ENCODE data around the gene PPM1N. TPM values are rescaled to one million over a fixed set of nuclear protein-coding genes. Genes with fewer than 3 reads are reported as not detected.

PPM1N gene
- total and polyA plus RNA-seq, 2 of the 13 experiments (the other 11 are each of a cell fraction or from before 2014, with no cell fraction given) = 0.31 to 1.8 TPM

DNA sequence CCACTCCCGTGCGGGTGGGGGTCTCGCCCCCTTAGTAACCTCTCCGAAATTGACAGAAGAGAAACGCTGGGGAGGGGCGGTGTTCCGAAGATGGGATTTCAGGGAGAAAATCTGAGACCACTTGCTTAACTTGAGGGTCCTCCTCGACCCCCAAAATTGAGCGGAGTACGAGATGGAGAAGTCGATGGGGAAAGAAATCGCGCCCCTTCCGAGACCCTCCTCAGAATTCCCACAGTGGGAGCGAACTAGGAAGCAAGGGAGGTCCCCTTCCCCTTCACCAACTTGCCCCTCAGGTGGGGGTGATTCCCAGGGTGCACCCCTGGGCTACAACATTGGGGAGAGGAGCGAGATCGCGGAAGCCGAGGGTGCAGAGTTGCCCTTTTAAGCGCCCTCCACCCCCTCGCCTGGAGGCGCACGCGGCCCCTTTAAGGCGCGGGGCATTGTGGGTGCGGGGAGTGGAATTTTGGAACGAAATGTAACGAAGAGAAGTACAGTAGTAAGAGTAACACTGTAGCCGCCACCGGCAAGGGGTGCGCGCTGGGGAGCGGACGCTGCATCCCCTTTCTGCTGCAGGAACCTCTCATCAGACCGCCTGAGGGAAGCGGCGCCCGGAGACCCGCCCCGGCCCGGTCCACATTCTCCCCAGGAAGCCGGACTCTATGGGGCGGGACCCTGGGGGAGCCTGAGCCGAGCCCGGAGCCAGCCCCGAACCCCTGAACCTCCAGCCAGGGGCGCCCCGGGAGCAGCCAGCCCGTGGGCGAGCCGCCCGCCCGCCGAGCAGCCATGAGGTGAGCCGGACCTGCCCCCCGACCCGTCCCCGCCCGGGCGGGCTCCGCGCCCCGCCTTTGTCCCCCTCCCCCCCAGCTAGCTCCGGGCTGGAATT is 9.0 kb downstream of the PPM1N start, which contains the start of gene VASP (continued):
- TF ChIP-seq, protein P1, sequence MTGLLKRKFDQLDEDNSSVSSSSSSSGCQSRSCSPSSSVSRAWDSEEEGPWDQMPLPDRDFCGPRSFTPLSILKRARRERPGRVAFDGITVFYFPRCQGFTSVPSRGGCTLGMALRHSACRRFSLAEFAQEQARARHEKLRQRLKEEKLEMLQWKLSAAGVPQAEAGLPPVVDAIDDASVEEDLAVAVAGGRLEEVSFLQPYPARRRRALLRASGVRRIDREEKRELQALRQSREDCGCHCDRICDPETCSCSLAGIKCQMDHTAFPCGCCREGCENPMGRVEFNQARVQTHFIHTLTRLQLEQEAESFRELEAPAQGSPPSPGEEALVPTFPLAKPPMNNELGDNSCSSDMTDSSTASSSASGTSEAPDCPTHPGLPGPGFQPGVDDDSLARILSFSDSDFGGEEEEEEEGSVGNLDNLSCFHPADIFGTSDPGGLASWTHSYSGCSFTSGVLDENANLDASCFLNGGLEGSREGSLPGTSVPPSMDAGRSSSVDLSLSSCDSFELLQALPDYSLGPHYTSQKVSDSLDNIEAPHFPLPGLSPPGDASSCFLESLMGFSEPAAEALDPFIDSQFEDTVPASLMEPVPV (CRISPR knock-in tag; IDR thresholded peaks at IDR 0.05) = no peak
- TF ChIP-seq ZMAT3 (CRISPR knock-in tag; conservative IDR thresholded peaks at IDR 0.05) = peak; percentile 86
- TF ChIP-seq ZNF563 (CRISPR knock-in tag; IDR thresholded peaks at IDR 0.05) = no peak; the same call in 1 of the 2 replicates
- TF ChIP-seq PITX1 (CRISPR knock-in tag; IDR thresholded peaks at IDR 0.05) = peak; percentile 53; the same call in 1 of the 2 replicates
- TF ChIP-seq ZNF317 (CRISPR knock-in tag; IDR thresholded peaks at IDR 0.05) = no peak; the same call in 1 of the 2 replicates
- no peak for TF ChIP-seq ZNF782 (CRISPR knock-in tag; IDR thresholded peaks at IDR 0.05; ENCODE audit: borderline replicate concordance)
- peak; percentile 91 to 94 for TF ChIP-seq POLR2A (IDR thresholded peaks at IDR 0.05; ENCODE audit: insufficient read depth in 1 of 2, low read depth in 2 of 2, low read length in 2 of 2)
- TF ChIP-seq ZNF282 (IDR thresholded peaks at IDR 0.05; ENCODE audit: partially characterized antibody) = no peak
- 0 out of 2 replicates have a peak, but pooled peaks have one; percentile 10 for TF ChIP-seq RAD21 (CRISPR knock-in tag; IDR thresholded peaks at IDR 0.05)
- TF ChIP-seq, protein P2, sequence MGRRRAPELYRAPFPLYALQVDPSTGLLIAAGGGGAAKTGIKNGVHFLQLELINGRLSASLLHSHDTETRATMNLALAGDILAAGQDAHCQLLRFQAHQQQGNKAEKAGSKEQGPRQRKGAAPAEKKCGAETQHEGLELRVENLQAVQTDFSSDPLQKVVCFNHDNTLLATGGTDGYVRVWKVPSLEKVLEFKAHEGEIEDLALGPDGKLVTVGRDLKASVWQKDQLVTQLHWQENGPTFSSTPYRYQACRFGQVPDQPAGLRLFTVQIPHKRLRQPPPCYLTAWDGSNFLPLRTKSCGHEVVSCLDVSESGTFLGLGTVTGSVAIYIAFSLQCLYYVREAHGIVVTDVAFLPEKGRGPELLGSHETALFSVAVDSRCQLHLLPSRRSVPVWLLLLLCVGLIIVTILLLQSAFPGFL (CRISPR knock-in tag; IDR thresholded peaks at IDR 0.05) = no peak
- TF ChIP-seq, protein P3, sequence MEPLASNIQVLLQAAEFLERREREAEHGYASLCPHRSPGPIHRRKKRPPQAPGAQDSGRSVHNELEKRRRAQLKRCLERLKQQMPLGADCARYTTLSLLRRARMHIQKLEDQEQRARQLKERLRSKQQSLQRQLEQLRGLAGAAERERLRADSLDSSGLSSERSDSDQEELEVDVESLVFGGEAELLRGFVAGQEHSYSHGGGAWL (CRISPR knock-in tag; IDR thresholded peaks at IDR 0.05) = peak; percentile 77
- no peak; the same call in 1 of the 2 replicates for TF ChIP-seq IRF2 (CRISPR knock-in tag; IDR thresholded peaks at IDR 0.05)
- TF ChIP-seq SMAD3 (CRISPR knock-in tag; IDR thresholded peaks at IDR 0.05) = peak; percentile 41; the same call in 1 of the 2 replicates
- TF ChIP-seq, protein P4, sequence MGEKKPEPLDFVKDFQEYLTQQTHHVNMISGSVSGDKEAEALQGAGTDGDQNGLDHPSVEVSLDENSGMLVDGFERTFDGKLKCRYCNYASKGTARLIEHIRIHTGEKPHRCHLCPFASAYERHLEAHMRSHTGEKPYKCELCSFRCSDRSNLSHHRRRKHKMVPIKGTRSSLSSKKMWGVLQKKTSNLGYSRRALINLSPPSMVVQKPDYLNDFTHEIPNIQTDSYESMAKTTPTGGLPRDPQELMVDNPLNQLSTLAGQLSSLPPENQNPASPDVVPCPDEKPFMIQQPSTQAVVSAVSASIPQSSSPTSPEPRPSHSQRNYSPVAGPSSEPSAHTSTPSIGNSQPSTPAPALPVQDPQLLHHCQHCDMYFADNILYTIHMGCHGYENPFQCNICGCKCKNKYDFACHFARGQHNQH (CRISPR knock-in tag; IDR thresholded peaks at IDR 0.05) = peak; percentile 72
- no peak for TF ChIP-seq ZNF558 (CRISPR knock-in tag; IDR thresholded peaks at IDR 0.05; ENCODE audit: borderline replicate concordance)
- no peak for TF ChIP-seq MTF2 (CRISPR knock-in tag; IDR thresholded peaks at IDR 0.05; ENCODE audit: borderline replicate concordance)
- TF ChIP-seq TAF1 (CRISPR knock-in tag; IDR thresholded peaks at IDR 0.05) = peak; percentile 92
- TF ChIP-seq HNF4A (CRISPR knock-in tag; IDR thresholded peaks at IDR 0.05) = peak; percentile 39; the same call in 1 of the 2 replicates
- no peak for TF ChIP-seq CBFB (CRISPR knock-in tag; IDR thresholded peaks at IDR 0.05)
- no peak for TF ChIP-seq PHF5A (CRISPR knock-in tag; IDR thresholded peaks at IDR 0.05; ENCODE audit: low read depth, unreplicated experiment)
- TF ChIP-seq NFKB2 (CRISPR knock-in tag; IDR thresholded peaks at IDR 0.05; ENCODE audit: borderline replicate concordance) = peak; percentile 70; the same call in 1 of the 2 replicates
- peak; percentile 45; the same call in 1 of the 2 replicates for TF ChIP-seq KAT7 (CRISPR knock-in tag; IDR thresholded peaks at IDR 0.05; ENCODE audit: borderline replicate concordance)
- peak; percentile 39; the same call in 1 of the 2 replicates for TF ChIP-seq ZNF205 (CRISPR knock-in tag; IDR thresholded peaks at IDR 0.05)
- TF ChIP-seq, protein P5, sequence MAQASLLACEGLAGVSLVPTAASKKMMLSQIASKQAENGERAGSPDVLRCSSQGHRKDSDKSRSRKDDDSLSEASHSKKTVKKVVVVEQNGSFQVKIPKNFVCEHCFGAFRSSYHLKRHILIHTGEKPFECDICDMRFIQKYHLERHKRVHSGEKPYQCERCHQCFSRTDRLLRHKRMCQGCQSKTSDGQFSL (CRISPR knock-in tag; IDR thresholded peaks at IDR 0.05) = peak; percentile 72
- TF ChIP-seq ZNF367 (CRISPR knock-in tag; IDR thresholded peaks at IDR 0.05; ENCODE audit: borderline replicate concordance) = no peak; the same call in 1 of the 2 replicates
